Keratinocyte (primary cell): ENCODE data around the gene BRD1. TPM values are rescaled to one million over a fixed set of nuclear protein-coding genes. Genes with fewer than 3 reads are reported as not detected.

Experiments used
- DNase-seq: peaks from one replicate; pipeline ENCODE4 v3.0.0-alpha.2; 2011; ENCODE audit warnings: low read depth, missing footprints, low spot score
- FAIRE-seq: peaks from 2 replicates; lab custom pipeline; 2011; peaks lifted over from hg19 to GRCh38; lab: Jason Lieb, UNC
- H2AFZ ChIP-seq: 2 replicates; pipeline ENCODE4 v1.6.0; 2012; ENCODE audit warnings: low read length, control low read depth, inconsistent platforms; ENCODE audit not compliant: control insufficient read depth
- H3K27ac ChIP-seq: 2 replicates; pipeline ENCODE4 v1.5.1; 2011; ENCODE audit warnings: low read length; ENCODE audit not compliant: control insufficient read depth, insufficient read depth
- H3K27me3 ChIP-seq: 3 replicates; pipeline ENCODE4 v1.6.0; 2011; ENCODE audit warnings: low read length; ENCODE audit not compliant: control insufficient read depth, insufficient read depth; ENCODE audit errors: extremely low read depth
- H3K36me3 ChIP-seq, 2 experiments: 2 replicates in 1 of 2; 3 replicates in 1 of 2; pipeline ENCODE4 v1.5.1; 2011; ENCODE audit warnings: low read length in 2 of 2, mild to moderate bottlenecking in 1 of 2; ENCODE audit not compliant: control insufficient read depth in 2 of 2, insufficient read depth in 2 of 2; ENCODE audit errors: extremely low read depth in 1 of 2
- H3K4me1 ChIP-seq: 3 replicates; pipeline ENCODE4 v1.5.1; 2011; ENCODE audit warnings: low read length; ENCODE audit not compliant: control insufficient read depth, insufficient read depth; ENCODE audit errors: extremely low read depth
- H3K4me2 ChIP-seq: 3 replicates; pipeline ENCODE4 v1.6.0; 2011; ENCODE audit warnings: low read depth, low read length; ENCODE audit not compliant: control insufficient read depth, insufficient read depth; ENCODE audit errors: extremely low read depth
- H3K4me3 ChIP-seq, 3 experiments: fragments of 200-600 bp in 1 of 3; sonication (generic) in 1 of 3; 2 replicates in 2 of 3; 3 replicates in 1 of 3; pipeline ENCODE4 v1.5.1; 2011 to 2016; ENCODE audit warnings: low read length in 3 of 3, mild to moderate bottlenecking in 3 of 3, control low read depth in 2 of 3, inconsistent platforms in 1 of 3, low read depth in 1 of 3, mixed read lengths in 1 of 3, mixed run types in 1 of 3, moderate library complexity in 1 of 3; ENCODE audit not compliant: control insufficient read depth in 2 of 3, insufficient read depth in 2 of 3; ENCODE audit errors: extremely low read depth in 1 of 3
- H3K79me2 ChIP-seq: 2 replicates; pipeline ENCODE4 v1.6.0; 2012; ENCODE audit warnings: low read length; ENCODE audit not compliant: control insufficient read depth, insufficient read depth
- H3K9ac ChIP-seq: 3 replicates; pipeline ENCODE4 v1.6.0; 2011; ENCODE audit warnings: low read length; ENCODE audit not compliant: control insufficient read depth, insufficient read depth; ENCODE audit errors: extremely low read depth
- H3K9me1 ChIP-seq: 3 replicates; pipeline ENCODE4 v1.6.0; 2011; ENCODE audit warnings: low read length; ENCODE audit not compliant: control insufficient read depth, insufficient read depth; ENCODE audit errors: extremely low read depth
- H3K9me3 ChIP-seq: 2 replicates; pipeline ENCODE4 v1.5.1; 2012; ENCODE audit warnings: low read depth, low read length; ENCODE audit not compliant: control insufficient read depth
- H4K20me1 ChIP-seq: 3 replicates; pipeline ENCODE4 v1.6.0; 2011; ENCODE audit warnings: low read length; ENCODE audit not compliant: control insufficient read depth, insufficient read depth; ENCODE audit errors: extremely low read depth
- EZH2 ChIP-seq: IDR thresholded peaks from one replicate; pipeline ENCODE4 v1.6.1; 2012; ENCODE audit warnings: inconsistent platforms, mild to moderate bottlenecking, low read length, moderate library complexity
- dilution Hi-C: fragments of 300-500 bp; cut with MboI; formaldehyde crosslinking; loops from one replicate; pipeline ENCODE4 v1.7.0; 2020; ENCODE audit warnings: low sequenced_read_pairs; ENCODE audit not compliant: extremely low pct_ligation_motif_present
- polyA plus RNA-seq, 5 experiments: library from polyadenylated mRNA; depleted of rRNA in 3 of 5; stranded (reverse) in 3 of 5; stranded (forward) in 1 of 5; unstranded in 1 of 5; fragments of >200 nt; gene quantifications; 1 replicate in 1 of 5; 2 replicates in 3 of 5; 3 replicates in 1 of 5; pipeline versions ENCODE4 v1.2.1 to v1.2.3, GENCODE V29; 2011 to 2012; ENCODE audit warnings: missing spikeins in 2 of 5, low read depth in 1 of 5, low replicate concordance in 1 of 5
- TF ChIP-seq, protein P1 (sequence below), 3 experiments: IDR thresholded peaks in 1 of 3; conservative IDR thresholded peaks in 1 of 3; optimal IDR thresholded peaks in 1 of 3; 2 replicates in 2 of 3; 3 replicates in 1 of 3; pipeline versions ENCODE3 to v1.5.1; 2011; ENCODE audit warnings: low read length in 3 of 3, mild to moderate bottlenecking in 3 of 3, moderate library complexity in 2 of 3, control low read depth in 1 of 3, inconsistent platforms in 1 of 3; ENCODE audit not compliant: insufficient read depth in 2 of 3; ENCODE audit errors: extremely low read depth in 1 of 3

The BRD1 gene
- polyA plus RNA-seq, 1 donor (not counting 4 experiments of a cell fraction or from before 2014, with no cell fraction given) = 4.3 TPM

- FAIRE-seq (no peak), DNase-seq (no peak)
- Histone ChIP-seq H3K4me2 (no peak overlapping the region), H4K20me1 (no peaks in the 10 kb centered on the region), H3K36me3 (no peaks in the 10 kb centered on the region), H3K27me3 (peaks cover 3% of the 10 kb centered on the region), H3K79me2 (no peaks in the 10 kb centered on the region), H3K27ac (no peak overlapping the region), H3K4me1 (peaks cover 13% of the 10 kb centered on the region), H2AFZ (no peak overlapping the region), H3K9ac (no peak overlapping the region), H3K9me1 (no peaks in the 10 kb centered on the region), H3K4me3 (no peak overlapping the region), H3K9me3 (no peaks in the 10 kb centered on the region)
- dilution Hi-C loops = no loop called here
- TF ChIP-seq, protein P1, sequence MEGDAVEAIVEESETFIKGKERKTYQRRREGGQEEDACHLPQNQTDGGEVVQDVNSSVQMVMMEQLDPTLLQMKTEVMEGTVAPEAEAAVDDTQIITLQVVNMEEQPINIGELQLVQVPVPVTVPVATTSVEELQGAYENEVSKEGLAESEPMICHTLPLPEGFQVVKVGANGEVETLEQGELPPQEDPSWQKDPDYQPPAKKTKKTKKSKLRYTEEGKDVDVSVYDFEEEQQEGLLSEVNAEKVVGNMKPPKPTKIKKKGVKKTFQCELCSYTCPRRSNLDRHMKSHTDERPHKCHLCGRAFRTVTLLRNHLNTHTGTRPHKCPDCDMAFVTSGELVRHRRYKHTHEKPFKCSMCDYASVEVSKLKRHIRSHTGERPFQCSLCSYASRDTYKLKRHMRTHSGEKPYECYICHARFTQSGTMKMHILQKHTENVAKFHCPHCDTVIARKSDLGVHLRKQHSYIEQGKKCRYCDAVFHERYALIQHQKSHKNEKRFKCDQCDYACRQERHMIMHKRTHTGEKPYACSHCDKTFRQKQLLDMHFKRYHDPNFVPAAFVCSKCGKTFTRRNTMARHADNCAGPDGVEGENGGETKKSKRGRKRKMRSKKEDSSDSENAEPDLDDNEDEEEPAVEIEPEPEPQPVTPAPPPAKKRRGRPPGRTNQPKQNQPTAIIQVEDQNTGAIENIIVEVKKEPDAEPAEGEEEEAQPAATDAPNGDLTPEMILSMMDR (optimal IDR thresholded peaks at IDR 0.05 in 1 of 3, IDR thresholded peaks at IDR 0.05 in 1 of 3, conservative IDR thresholded peaks at IDR 0.05 in 1 of 3; ENCODE audit: extremely low read depth in 1 of 3, insufficient read depth in 2 of 3, low read length in 3 of 3) = no peak
- TF ChIP-seq EZH2 = no peak
Observed at GRCh38 chr22:49756676-49757075, 71.0 kb downstream of the BRD1 start.

DNA sequence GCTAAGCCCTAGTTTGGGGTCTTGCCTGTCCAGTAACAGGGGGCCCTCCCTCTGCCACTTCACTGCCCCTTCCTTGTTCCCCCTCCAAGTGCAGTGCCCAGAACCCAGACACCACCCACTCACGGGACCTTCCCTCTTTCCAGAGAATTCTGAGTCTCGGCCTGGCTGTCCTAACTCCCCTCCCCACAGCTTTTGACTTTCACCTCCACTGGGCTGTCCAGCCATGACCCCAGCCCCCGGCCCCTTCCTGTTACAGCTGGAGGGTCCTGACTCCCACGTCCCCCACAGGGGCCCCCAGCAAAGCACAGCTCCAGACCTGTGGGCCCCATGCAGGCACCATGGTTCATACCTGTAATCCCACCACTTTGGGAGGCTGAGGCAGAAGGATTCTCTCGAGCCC lies 71.5 kb downstream of the BRD1 start:
- H3K36me3 ChIP-seq = no peaks in the 10 kb centered on the region
- dilution Hi-C loops = no loop called here
- no peak overlapping the region for H3K27ac ChIP-seq
- no peak for FAIRE-seq
- no peaks in the 10 kb centered on the region for H3K9me1 ChIP-seq
- H3K4me1 ChIP-seq = peaks cover 12% of the 10 kb centered on the region
- H3K9me3 ChIP-seq = no peaks in the 10 kb centered on the region
- TF ChIP-seq EZH2 = no peak
- TF ChIP-seq, protein P1 (optimal IDR thresholded peaks at IDR 0.05 in 1 of 3, IDR thresholded peaks at IDR 0.05 in 1 of 3, conservative IDR thresholded peaks at IDR 0.05 in 1 of 3; ENCODE audit: extremely low read depth in 1 of 3, insufficient read depth in 2 of 3, low read length in 3 of 3) = no peak
- no peak overlapping the region for H3K4me3 ChIP-seq
- no peaks in the 10 kb centered on the region for H3K79me2 ChIP-seq
- H3K4me2 ChIP-seq = no peak overlapping the region
- no peaks in the 10 kb centered on the region for H4K20me1 ChIP-seq
- H3K9ac ChIP-seq = no peak overlapping the region
- H3K27me3 ChIP-seq = peaks cover 3% of the 10 kb centered on the region
- H2AFZ ChIP-seq = no peak overlapping the region
- no peak for DNase-seq
